Adipocyte (in vitro differentiated cells): Measurements from ENCODE around the gene PRRC2B.
A peak's percentile ranks its signal among the peaks of the same experiment; 100 is the strongest.
"Not testable (repeated sequence)": the region's sequence is repeated elsewhere in the genome, so short reads cannot be mapped to it uniquely, and the experiment has no call there.

Experiments
- DNase-seq: peaks from one replicate; pipeline ENCODE4 v3.0.0-alpha.2; 2015; ENCODE audit warnings: low read depth
- H3K27me3 ChIP-seq: replicated peaks from 2 replicates; pipeline ENCODE4 v1.7.0; 2013; ENCODE audit warnings: mild to moderate bottlenecking, low read length, moderate library complexity; ENCODE audit not compliant: control insufficient read depth, insufficient read depth
- H3K36me3 ChIP-seq: 2 replicates; pipeline ENCODE4 v1.7.0; 2013; ENCODE audit warnings: low read length, mild to moderate bottlenecking, moderate library complexity; ENCODE audit not compliant: control insufficient read depth, insufficient read depth, severe bottlenecking
- H3K4me1 ChIP-seq: 2 replicates; pipeline ENCODE4 v1.7.0; 2013; ENCODE audit warnings: mild to moderate bottlenecking, low read length, moderate library complexity; ENCODE audit not compliant: control insufficient read depth, insufficient read depth
- H3K4me3 ChIP-seq: 2 replicates; pipeline ENCODE4 v1.7.0; 2013; ENCODE audit warnings: mild to moderate bottlenecking, low read length, moderate library complexity
- H3K9ac ChIP-seq: 2 replicates; pipeline ENCODE4 v1.7.0; 2013; ENCODE audit warnings: mild to moderate bottlenecking, low read length, moderate library complexity
- H3K9me3 ChIP-seq: 2 replicates; pipeline ENCODE4 v1.7.0; 2013; ENCODE audit warnings: mild to moderate bottlenecking, low read length, moderate library complexity; ENCODE audit not compliant: control insufficient read depth

The PRRC2B gene

DNA sequence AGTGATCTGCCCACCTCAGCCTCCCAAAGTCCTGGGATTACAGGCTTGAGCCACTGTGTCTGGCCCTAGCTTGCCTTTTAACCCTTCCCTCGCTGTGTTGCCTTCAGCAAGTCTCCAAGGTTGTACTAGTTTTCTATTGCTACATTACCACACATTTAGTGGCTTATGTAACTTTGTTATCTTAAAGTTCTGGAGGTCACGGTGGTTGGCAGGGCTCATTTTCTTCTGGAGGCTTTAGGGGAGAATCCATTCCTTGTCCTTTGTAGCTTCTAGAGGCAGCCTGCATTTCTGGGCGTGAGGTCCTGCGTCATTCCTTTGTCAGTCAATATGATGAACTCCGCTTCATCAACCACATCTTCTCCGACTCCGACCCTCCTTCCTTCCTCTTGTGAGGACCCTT is 2.9 kb upstream of the PRRC2B start:
- Histone ChIP-seq H3K9ac (no peak overlapping the region), H3K4me1 (peaks cover 21% of the 10 kb centered on the region), H3K36me3 (no peaks in the 10 kb centered on the region), H3K9me3 (no peaks in the 10 kb centered on the region), H3K27me3 (no peaks in the 10 kb centered on the region), H3K4me3 (no peak overlapping the region)
- DNase-seq = no peak

DNA sequence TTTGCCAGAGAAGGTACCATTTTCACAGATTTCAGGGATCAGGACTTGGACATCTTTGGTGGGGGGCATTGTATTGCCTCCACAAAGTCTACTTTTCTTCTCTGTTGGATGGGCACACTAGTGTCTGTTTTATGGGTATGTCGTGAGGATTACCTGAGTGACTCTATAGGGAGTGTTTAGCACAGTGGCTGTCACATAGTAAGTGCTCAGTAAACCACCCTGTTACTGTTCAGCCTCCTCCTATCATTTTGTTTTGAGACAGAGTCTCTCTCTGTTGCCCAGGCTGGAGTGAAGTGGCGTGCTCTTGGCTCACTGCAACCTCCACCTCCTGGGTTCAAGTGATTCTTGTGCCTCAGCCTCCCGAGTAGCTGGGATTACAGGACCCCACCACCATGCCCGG is 2.4 kb upstream of the PRRC2B start:
- Histone ChIP-seq H3K4me1 (peaks cover 24% of the 10 kb centered on the region), H3K36me3 (no peaks in the 10 kb centered on the region), H3K9ac (no peak overlapping the region), H3K27me3 (no peaks in the 10 kb centered on the region), H3K9me3 (no peaks in the 10 kb centered on the region), H3K4me3 (no peak overlapping the region)
- DNase-seq = no peak

DNA sequence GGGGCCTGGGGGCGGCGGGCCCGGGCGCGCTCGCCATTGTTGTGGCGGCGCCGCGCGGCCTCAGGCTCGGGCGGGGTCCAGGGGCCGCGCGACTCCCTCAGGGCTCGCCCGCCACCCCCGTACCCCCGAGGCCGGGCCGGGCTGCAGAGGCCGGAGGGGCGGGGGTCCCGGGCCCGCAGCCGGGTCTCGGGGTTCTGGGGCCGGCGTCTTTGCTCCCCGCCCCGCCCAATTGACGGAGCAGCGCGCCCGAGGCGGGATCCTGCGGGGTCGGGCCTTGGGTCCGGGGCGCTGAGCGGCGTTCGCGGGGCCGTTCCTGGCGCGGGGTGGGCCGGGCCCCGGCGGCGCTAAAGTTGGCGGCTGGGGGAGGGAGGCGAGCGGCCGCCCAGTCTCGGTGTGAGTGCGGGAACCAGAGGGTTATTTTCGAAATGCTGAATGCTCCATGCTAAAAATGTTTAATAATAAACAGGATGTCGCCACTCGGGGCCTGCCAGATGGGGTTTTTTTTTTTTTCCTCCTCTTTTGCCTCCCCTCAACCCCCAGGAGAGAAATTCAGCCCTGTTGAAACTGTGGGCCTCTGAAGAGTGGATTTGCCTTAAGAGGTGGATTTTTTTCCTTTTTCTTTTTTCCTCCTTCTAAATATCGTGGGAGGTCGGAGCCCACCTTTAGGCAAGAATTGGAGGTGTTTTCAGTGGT is 724 bp downstream of the PRRC2B start:
- DNase-seq = peak; percentile 78

DNA sequence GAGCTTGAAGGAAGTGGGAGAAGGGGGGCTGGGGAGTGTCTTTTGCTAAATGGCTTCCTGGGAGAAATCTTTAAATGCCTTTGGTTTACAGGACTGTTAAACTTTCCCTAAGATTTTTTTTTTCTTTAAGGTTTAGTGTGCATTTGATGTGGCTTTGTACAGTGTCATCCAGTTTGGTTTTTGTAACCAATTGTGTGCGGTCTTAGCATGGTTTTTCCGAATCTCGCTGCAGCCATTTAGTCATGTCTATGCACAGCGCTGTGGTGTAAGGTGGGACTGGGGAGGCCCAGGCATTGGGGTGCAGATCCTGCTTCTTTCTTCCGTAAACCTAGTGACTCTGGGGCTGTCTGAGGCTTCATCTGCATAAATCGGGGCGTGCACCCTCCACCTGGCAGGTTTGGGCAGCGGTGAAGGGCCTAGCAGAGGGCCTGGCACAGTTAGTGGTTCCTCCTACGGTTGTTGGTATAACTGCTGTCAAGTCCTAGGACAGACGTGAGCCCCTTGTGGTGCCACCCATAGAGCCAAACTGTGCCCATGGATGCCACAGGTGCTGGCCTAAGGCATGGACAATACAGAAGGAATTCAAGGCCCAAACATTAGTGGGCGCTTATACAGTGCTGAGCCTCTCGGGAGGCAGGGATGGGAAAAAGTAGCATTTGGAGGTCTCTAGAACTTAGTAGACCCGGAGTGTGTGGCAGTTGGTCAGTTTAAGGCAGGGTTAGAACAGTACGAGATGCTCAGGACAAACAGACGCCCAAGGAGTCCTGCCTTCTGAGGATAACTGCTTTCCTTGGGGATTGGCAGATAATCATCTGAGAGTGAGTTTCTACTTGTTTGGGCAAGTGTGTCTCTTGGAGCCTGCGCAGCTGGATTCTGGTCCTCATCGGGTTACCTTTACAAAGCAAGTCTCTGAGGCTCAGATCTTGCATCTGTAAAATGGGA is 1.5 kb downstream of the PRRC2B start:
- no peaks in the 10 kb centered on the region for H3K9me3 ChIP-seq
- H3K4me1 ChIP-seq = peaks cover 55% of the 10 kb centered on the region
- peak; percentile 50 for DNase-seq
- H3K9ac ChIP-seq = peak overlapping the region; percentile 91
- peak overlapping the region; percentile 88 for H3K4me3 ChIP-seq
- H3K27me3 ChIP-seq = no peaks in the 10 kb centered on the region
- no peaks in the 10 kb centered on the region for H3K36me3 ChIP-seq

More for the DNA sequence above, 724 bp downstream of the PRRC2B start:
- Histone ChIP-seq H3K4me1 (peaks cover 50% of the 10 kb centered on the region), H3K36me3 (no peaks in the 10 kb centered on the region), H3K9ac (peak overlapping the region; percentile 91), H3K4me3 (peak overlapping the region; percentile 88), H3K9me3 (no peaks in the 10 kb centered on the region), H3K27me3 (no peaks in the 10 kb centered on the region)

DNA sequence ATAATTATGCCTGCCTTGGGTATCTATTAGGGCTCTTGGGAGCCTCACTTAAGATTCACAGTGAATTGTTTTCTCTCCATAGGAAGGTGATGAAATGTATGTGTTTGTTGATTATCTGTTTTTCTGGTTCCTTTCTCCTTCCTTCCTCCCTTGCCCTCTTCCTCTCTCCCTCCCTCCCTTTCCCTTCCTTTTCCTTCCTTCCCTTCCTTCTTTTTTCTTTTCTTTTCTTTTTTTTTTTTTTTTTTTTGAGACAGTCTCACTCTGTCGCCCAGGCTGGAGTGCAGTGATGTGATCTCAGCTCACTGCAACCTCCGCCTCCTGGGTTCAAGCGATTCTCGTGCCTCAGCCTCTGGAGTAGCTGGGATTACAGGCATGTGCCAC is 2.2 kb downstream of the PRRC2B start:
- not testable (repeated sequence) for DNase-seq, H3K9me3 ChIP-seq, H3K36me3 ChIP-seq, H3K27me3 ChIP-seq
- H3K4me1 ChIP-seq = peaks cover 52% of the 10 kb centered on the region
- peak overlapping the region; percentile 88 for H3K4me3 ChIP-seq
- H3K9ac ChIP-seq = peak overlapping the region; percentile 91

DNA sequence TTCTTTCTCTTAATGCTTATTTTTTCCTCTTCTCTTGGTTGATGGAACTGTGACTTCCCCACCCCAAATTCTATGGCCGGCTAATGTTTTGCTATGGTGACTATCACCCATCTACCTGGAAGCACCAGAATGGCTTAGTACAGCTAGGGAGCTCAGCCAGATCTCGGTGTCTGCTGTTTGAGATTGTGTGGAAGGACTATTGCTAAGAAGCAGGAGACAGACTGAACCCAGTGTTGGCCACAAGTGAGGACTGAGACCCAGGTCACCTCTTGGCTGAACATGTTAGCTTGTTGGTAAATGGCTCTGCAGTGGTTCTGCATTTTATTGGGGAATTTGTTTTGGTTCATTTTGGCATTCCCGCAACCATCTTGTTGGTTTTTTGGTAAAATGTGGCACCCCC is 2.7 kb downstream of the PRRC2B start:
- Histone ChIP-seq H3K9ac (peak overlapping the region; percentile 91), H3K4me1 (peaks cover 50% of the 10 kb centered on the region), H3K9me3 (no peaks in the 10 kb centered on the region), H3K36me3 (no peaks in the 10 kb centered on the region), H3K4me3 (peak overlapping the region; percentile 88), H3K27me3 (no peaks in the 10 kb centered on the region)
- DNase-seq = no peak

DNA sequence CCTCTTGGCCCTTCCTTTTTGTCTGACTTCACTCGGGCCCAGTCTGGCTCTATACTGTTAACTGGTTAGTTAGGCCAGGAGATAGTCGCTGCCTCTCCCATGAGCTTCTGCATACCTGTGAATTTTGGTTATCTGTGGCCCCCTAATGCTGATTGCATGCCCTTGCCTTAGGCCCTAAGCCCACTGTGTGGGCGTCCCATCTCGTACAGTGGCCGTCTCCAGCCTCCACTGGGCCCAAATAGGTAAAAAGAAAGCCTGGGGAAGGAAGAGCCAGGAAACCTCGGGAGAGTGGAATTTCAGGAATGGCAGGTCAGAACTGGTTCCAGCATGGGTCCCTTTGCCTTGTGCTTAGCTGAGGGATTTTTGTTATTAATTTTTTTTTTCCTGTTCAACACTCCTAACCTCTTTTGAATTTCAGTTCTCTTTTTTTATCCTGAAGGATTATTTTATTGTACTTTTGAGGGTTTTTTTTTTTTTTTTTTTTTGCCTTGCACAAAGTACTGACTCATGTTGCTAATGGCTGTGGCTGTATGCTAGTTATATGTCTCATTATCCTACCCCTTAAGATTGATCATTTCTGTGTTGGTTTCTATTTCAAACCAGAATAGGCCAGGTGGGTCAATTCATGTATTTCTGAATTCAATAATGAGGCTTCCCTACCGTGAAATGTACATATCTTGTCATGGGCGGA is 3.4 kb downstream of the PRRC2B start:
- peak overlapping the region; percentile 88 for H3K4me3 ChIP-seq
- peak overlapping the region; percentile 91 for H3K9ac ChIP-seq
- H3K27me3 ChIP-seq = no peaks in the 10 kb centered on the region
- DNase-seq = peak; percentile 48
- no peaks in the 10 kb centered on the region for H3K36me3 ChIP-seq
- H3K9me3 ChIP-seq = no peaks in the 10 kb centered on the region
- peaks cover 56% of the 10 kb centered on the region for H3K4me1 ChIP-seq

DNA sequence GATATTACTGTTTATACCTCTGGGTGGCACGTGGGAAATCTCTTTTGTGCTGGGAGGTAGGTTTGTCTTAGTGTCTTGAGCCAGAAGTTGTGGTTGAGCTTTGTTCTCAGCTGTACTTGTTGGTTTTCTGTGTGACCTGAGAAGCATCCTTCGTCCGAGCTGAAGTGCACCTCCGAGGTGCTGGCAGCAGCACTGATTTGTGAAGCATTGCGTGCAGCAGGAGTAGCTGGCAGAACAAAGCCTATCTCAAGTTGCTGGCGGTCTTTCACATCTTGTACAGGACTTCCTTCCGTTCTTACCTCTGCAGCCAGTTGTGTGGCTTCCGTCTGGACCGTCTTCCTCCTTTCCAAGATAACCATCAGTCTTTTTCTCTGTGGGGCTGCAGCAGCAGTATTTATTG is 4.3 kb downstream of the PRRC2B start:
- Histone ChIP-seq H3K27me3 (no peaks in the 10 kb centered on the region), H3K4me1 (peaks cover 59% of the 10 kb centered on the region), H3K4me3 (peak overlapping the region; percentile 88), H3K9ac (peak overlapping the region; percentile 91), H3K9me3 (no peaks in the 10 kb centered on the region), H3K36me3 (no peaks in the 10 kb centered on the region)
- DNase-seq = no peak

DNA sequence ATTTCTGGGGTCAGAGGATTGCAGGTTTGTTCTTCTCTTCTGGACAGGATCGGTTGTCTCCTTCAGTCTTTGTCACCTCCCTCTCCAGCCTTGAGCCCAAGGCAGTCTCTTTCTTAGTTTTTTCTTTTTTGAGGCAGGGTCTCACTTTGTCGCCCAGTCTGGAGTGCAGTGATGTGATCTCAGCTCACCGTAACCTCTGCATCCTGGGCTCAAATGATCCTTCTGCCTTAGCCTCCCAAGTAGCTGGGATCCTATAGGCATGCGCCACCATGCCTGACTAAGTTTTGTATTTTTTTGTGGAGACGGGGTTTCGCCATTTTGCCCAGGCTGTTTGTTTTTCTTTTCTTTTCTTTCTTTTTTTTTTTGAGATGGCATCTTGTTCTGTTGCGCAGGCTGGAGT is 6.1 kb downstream of the PRRC2B start:
- Histone ChIP-seq H3K36me3 (no peaks in the 10 kb centered on the region), H3K4me1 (peaks cover 75% of the 10 kb centered on the region)

DNA sequence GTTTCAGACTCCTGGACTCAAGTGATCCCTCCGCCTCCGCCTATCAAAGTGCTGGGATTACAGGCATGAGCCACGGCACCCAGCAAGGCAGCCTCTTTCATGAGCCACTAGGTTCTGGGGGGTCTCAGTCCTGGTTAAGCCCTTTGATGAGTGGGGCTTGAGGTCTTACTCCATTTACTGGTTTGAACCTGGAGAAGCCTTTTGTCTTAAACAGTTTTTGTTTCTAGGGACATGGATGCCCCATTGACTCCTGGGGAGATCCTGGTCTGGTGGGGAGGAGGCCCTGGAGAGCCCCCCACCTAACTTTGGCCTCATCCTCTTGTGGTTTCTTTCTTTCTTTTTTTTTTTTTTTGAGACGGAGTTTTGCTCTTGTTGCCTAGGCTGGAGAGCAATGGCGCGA is 6.7 kb downstream of the PRRC2B start:
- DNase-seq = no peak
- H3K36me3 ChIP-seq = no peaks in the 10 kb centered on the region
- H3K4me3 ChIP-seq = no peak overlapping the region
- H3K4me1 ChIP-seq = peaks cover 75% of the 10 kb centered on the region
- H3K9me3 ChIP-seq = no peaks in the 10 kb centered on the region
- H3K27me3 ChIP-seq = no peaks in the 10 kb centered on the region
- no peak overlapping the region for H3K9ac ChIP-seq

More for the DNA sequence above, 6.1 kb downstream of the PRRC2B start:
- Histone ChIP-seq H3K27me3 (no peaks in the 10 kb centered on the region), H3K9ac (no peak overlapping the region), H3K4me3 (no peak overlapping the region), H3K9me3 (no peaks in the 10 kb centered on the region)
- no peak for DNase-seq

DNA sequence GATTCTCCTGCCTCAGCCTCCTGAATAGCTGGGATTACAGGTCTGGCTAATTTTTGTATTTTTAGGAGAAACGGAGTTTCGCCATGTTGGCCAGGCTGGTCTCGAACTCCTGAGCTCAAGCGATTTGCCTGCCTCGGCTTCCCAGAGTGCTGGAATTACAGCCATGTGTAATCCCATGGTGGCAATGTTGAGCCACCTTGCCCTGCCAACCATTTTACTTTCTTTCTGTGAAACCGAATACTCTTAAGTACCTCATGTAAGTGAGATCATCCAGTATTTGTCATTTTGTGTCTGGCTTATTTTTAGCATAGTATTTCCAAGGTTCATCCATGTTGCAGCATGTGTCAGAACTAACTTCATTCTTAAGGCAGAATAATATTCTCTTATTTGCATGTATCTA is 8.2 kb downstream of the PRRC2B start:
- no peak for DNase-seq
- Histone ChIP-seq H3K4me3 (peak overlapping the region; percentile 69), H3K36me3 (no peaks in the 10 kb centered on the region), H3K9ac (peak overlapping the region; percentile 57), H3K9me3 (no peaks in the 10 kb centered on the region), H3K27me3 (no peaks in the 10 kb centered on the region), H3K4me1 (peaks cover 77% of the 10 kb centered on the region)
